C4-2B (cell line): Measurements from ENCODE around the gene CDK7.

ENCODE experiments used
- CTCF ChIP-seq: fragments of 450-650 bp; conservative IDR thresholded peaks from 2 replicates; pipeline ENCODE4 v1.5.1; 2017; ENCODE audit warnings: mild to moderate bottlenecking
- ZFX ChIP-seq: fragments of 450-650 bp; IDR thresholded peaks from 2 replicates; pipeline ENCODE4 v1.6.1; 2017

- TF ChIP-seq CTCF, result no peak
- TF ChIP-seq ZFX, result no peak
These were observed 59.2 kb downstream of the CDK7 start for GRCh38 chr5:69293882-69294281.
